ENCODE results near the gene TFAM.
"Not testable (repeated sequence)": the region's sequence is repeated elsewhere in the genome, so short reads cannot be mapped to it uniquely, and the experiment has no call there.

Gene TFAM

GRCh38 chr10:58373442-58373827 is 11.8 kb upstream of the TFAM start:
- no peak for DNase-seq

DNA sequence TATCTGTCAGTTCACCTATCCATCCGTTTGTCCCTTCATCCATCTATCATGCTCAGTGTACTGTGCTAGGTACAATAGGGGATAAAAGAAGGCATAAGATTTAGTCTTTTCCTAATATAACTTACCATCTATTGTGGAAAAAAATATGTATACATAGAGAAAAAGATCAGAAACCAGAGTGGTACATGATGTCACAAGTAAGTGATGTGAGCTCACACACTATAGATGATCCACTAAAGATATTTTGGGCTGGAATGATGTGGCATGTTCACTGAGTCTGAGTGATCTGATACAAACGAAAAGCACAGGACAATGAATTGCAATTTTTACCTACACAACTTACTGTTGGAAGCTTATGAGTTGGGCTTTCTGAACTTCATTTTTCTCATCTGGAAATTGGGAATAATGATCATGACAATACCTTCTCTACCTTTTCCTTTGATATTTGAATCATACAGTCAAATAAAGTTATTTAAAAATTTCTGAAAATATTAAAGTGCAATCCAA is 2.7 kb upstream of the TFAM start:
- no peak for DNase-seq

DNA sequence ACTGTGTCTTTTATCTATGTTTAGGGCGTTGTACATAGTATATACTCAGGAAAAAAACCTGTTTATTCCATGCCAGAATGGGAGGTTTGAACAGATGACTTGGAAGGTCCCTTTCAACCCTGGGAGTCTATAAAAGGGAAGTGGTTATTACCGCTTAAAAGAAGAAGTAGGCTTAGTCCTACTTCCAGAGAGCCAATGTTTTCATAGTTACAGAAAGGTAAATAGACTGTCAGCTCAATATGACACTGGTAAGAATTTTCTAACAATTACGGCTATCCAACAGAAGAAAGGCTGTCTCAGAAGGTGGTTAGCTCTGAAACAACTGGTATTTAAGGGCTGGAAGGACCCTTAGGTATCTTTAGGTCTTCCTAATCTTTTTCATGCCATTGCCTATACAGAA is 1.1 kb upstream of the TFAM start:
- DNase-seq = no peak

GRCh38 chr10:58384544-58384998 is 639 bp upstream of the TFAM start:
- no peak for DNase-seq

GRCh38 chr10:58385784-58386112 is 538 bp downstream of the TFAM start:
- DNase-seq = peak in 1 of 2 experiments; percentile 45

- DNase-seq = no peak
Measured at GRCh38 chr10:58389024-58389423, 3.8 kb downstream of the TFAM start.

- no peak for DNase-seq
Measured at GRCh38 chr10:58393317-58393716, 8.1 kb downstream of the TFAM start.

- no peak for DNase-seq
Measured at GRCh38 chr10:58394471-58394870, 9.3 kb downstream of the TFAM start.

- DNase-seq = no peak
Measured at GRCh38 chr10:58396057-58396456, 10.8 kb downstream of the TFAM start.

GRCh38 chr10:58397830-58398229 is 12.6 kb downstream of the TFAM start:
- DNase-seq = no peak

GRCh38 chr10:58399410-58399809 is 14.2 kb downstream of the TFAM start:
- no peak for DNase-seq

DNA sequence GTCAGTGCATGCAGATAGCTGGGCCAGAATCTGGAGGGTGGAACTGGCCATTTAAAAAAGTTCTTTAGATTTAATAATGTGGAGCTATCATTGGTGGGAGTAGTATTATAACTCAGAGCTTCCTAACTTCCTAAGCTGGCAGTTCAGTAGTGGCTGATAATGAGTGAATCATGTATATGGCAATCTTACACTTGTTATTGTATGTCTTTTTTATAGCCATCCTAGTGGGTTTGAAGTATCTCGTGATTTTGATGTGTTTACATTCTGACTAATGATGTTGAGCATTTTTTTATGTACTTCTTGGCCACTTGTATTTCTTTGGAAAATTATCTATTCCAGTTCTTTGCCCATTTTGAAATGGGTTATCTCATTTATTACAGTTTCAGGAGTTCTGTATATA is 15.4 kb downstream of the TFAM start:
- DNase-seq = no peak

GRCh38 chr10:58404001-58404400 is 18.8 kb downstream of the TFAM start:
- no peak for DNase-seq

DNA sequence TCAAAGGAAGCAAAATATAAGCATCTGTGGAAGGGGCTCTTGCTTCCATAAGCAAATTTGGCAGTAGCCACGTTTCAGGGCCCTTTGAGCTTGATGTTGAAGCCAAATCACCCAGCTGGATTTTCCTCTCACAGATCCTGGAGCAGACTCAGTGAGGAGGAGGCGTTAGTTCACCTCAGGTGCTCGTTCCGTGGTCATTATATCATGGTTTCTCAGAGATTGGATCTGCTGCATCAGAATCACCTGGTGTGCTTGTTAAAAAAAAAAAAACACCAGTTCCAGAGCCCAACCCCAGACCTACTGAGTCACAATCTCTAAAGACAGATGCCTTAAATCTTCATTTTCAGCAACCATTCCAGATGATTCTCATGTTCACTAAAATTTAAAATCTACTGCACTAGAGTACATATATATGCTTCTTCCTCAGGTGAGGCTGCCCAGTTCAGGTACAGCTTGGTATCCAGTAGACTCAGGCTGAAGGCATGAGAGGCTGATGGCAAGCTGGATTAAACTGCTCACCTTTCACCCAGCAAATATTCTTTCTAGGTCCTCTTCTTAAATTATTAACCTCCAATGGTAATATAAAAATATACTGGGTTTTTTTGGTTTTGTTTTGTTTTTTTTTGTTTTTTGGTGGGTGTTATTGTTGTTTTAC is 24.9 kb downstream of the TFAM start:
- DNase-seq = no peak

- DNase-seq = no peak
Measured at GRCh38 chr10:58412502-58412961, 27.3 kb downstream of the TFAM start.

DNA sequence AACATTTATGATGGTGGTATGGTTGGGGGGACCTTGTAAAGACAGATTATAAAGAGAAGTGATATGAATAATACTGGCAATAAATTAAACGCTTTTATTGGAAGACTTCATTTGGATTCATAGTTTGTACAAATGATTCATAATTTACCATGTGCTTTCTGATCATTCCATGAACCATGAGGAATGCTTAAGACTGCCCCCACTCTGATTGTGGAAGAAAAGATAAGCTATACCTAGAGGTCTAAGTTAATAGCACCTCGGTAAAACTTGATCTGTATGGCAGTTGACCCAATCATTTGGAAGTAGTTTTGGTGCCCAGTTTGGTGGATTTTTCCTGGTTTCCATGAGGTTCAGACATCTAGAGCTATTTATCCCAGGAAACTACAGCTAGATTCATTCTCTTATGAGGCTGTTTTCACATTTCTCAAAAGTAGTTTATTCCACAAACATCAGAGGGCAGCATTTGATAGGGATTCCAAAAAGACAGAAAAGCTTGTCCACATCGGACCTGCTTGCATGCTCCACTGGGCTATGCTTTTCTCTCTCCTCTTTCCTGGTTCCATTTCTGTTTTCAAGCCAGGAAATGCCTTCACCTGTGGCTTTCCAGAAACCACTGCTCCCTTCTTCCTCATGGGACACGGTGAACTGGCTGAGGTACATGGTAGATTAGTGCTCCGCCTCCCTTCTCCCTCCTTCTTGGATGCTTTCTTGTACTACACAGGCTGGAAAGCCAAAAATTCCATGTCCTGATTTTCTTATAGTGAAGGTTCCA is 29.2 kb downstream of the TFAM start:
- DNase-seq = no peak

DNA sequence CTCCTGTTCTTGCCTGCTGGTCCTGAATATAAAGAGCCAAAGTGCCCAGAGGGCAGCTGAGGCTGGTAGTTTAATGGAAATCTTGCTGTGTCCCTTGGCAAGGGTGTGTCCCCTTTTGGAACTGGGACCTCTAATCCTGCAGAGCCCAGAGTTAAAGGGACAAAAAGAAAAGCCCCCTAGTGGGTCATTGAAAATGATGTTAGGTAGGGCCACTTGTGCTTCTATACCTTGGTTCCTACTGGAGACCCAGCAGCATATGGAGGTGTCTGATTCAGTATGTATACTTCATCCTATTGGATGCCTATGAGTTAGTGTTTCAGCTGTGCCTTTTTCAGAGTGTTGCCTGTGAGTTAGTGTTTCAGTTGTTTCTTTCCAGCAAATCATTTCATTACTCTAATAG is 30.5 kb downstream of the TFAM start:
- no peak for DNase-seq

GRCh38 chr10:58417902-58418301 is 32.7 kb downstream of the TFAM start:
- not testable (repeated sequence) for DNase-seq

GRCh38 chr10:58424176-58424575 is 39.0 kb downstream of the TFAM start:
- no peak for DNase-seq

- not testable (repeated sequence) for DNase-seq
Measured at GRCh38 chr10:58428436-58428835, 43.2 kb downstream of the TFAM start.

DNA sequence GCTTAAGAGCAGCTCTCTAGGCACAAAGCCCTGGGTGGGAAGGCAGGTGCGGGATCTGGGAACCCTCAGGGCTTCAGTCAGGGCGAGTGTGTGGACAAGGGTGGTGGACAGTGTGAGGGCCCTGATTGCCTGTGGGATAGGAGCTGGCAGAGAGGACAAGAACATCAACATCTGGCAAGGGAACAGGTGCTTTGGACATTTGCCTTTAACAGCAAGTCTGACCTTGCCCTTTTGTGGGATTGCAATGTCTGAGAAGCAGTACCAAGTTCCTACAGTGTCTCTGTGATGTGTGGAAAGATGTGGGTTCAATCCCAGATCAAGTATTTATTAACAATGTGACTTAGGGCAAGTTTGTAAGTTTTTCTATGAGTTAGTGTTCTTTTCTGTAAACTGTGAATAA is 46.7 kb downstream of the TFAM start:
- DNase-seq = no peak

GRCh38 chr10:58433066-58433465 is 47.9 kb downstream of the TFAM start:
- DNase-seq = no peak

DNA sequence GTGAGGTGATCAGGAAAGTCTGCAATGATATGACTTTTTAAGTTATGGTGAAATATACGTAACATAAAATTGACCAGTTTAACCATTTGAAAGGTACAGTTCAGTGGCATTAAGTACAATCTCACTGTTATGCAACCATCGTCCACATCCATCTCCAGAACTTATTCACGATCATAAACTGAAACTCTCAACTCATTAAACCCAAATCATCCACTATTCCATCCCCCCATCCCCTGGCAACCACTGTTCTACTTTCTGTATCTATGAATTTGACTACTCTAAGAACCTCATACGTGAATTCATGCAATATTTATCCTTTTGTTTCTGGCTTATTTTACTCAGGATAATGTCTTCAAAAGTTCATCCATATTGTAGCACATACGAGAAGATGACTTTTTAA is 48.4 kb downstream of the TFAM start:
- no peak for DNase-seq

- peak; percentile 22 to 35 for DNase-seq
Measured at GRCh38 chr10:58435297-58435985, 50.2 kb downstream of the TFAM start.
